Central memory CD4-positive, alpha-beta T cell (primary cell): ENCODE results near the gene CETN3.
"Not testable (repeated sequence)": the region's sequence is repeated elsewhere in the genome, so short reads cannot be mapped to it uniquely, and the experiment has no call there.

ENCODE experiments used
- DNase-seq: peaks from one replicate; pipeline ENCODE4 v3.0.0; 2022

The CETN3 gene

GRCh38 chr5:90381213-90381929 is 28.2 kb downstream of the CETN3 start:
- no peak for DNase-seq

GRCh38 chr5:90379652-90380051 is 29.9 kb downstream of the CETN3 start:
- no peak for DNase-seq

- DNase-seq = no peak
These were observed 30.8 kb downstream of the CETN3 start for GRCh38 chr5:90378752-90379151.

GRCh38 chr5:90371269-90371668 is 38.3 kb downstream of the CETN3 start:
- DNase-seq = not testable (repeated sequence)

- DNase-seq = no peak
These were observed 40.9 kb downstream of the CETN3 start for GRCh38 chr5:90368454-90369246.

GRCh38 chr5:90367879-90368278 is 41.7 kb downstream of the CETN3 start:
- no peak for DNase-seq

GRCh38 chr5:90366948-90367347 is 42.6 kb downstream of the CETN3 start:
- DNase-seq = no peak

GRCh38 chr5:90365328-90365727 is 44.2 kb downstream of the CETN3 start:
- no peak for DNase-seq

- no peak for DNase-seq
These were observed 50.3 kb downstream of the CETN3 start for GRCh38 chr5:90359073-90359920.

- no peak for DNase-seq
These were observed 52.9 kb downstream of the CETN3 start for GRCh38 chr5:90356622-90357021.

GRCh38 chr5:90356176-90356575 is 53.4 kb downstream of the CETN3 start:
- DNase-seq = no peak

GRCh38 chr5:90355635-90356034 is 53.9 kb downstream of the CETN3 start:
- no peak for DNase-seq

- DNase-seq = no peak
These were observed 56.3 kb downstream of the CETN3 start for GRCh38 chr5:90353254-90353653.

- no peak for DNase-seq
These were observed 58.5 kb downstream of the CETN3 start for GRCh38 chr5:90351101-90351500.

- no peak for DNase-seq
These were observed 62.1 kb downstream of the CETN3 start for GRCh38 chr5:90347462-90347861.

GRCh38 chr5:90345684-90346083 is 63.9 kb downstream of the CETN3 start:
- no peak for DNase-seq

GRCh38 chr5:90344689-90345088 is 64.9 kb downstream of the CETN3 start:
- DNase-seq = no peak

- not testable (repeated sequence) for DNase-seq
These were observed 65.8 kb downstream of the CETN3 start for GRCh38 chr5:90343731-90344130.

GRCh38 chr5:90342576-90342975 is 67.0 kb downstream of the CETN3 start:
- DNase-seq = no peak
